Measurements from ENCODE around the gene ADAMTS13. TPM values are rescaled to one million over a fixed set of nuclear protein-coding genes. Genes with fewer than 3 reads are reported as not detected.

Gene ADAMTS13
- total and polyA plus RNA-seq, 11 donors, result 0.64 to 5.8 (median 2.7) TPM

DNA sequence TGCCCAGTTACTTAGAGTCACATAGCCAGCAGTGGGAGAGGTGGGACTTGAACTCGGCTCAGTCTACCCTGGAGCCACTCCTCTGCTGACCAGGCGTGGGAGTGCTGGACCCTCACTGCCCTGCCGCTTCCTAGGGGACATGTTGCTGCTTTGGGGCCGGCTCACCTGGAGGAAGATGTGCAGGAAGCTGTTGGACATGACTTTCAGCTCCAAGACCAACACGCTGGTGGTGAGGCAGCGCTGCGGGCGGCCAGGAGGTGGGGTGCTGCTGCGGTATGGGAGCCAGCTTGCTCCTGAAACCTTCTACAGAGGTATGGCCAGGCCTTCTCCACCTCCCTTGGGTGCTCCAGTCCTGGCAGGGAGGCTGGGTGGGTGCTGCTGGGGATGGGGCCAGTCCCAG, 34.2 kb downstream of the ADAMTS13 start:
- no peak for ATAC-seq

GRCh38 chr9:133457233-133457632, 35.1 kb downstream of the ADAMTS13 start:
- intact Hi-C loops (cut with DNase I), result no loop called here
- TF ChIP-seq CTCF (IDR thresholded peaks at IDR 0.05) (no peak), POLR2A (IDR thresholded peaks at IDR 0.05) (no peak)
- ATAC-seq, result no peak

More for the DNA sequence above, 34.2 kb downstream of the ADAMTS13 start:
- H3K9me3 ChIP-seq, result no peaks in the 10 kb centered on the region
- DNase-seq, result no peak
- TF ChIP-seq POLR2A (IDR thresholded peaks at IDR 0.05) (no peak), CTCF (IDR thresholded peaks at IDR 0.05) (no peak)
- H3K27me3 ChIP-seq, result no peaks in the 10 kb centered on the region
- 93 to 96% (median 94%) methylated on average over 4 to 9 of the region's 9 CpGs for WGBS, 4 donors
- H3K36me3 ChIP-seq, result no peaks in the 10 kb centered on the region
- intact Hi-C loops (cut with DNase I), result no loop called here
- no peak overlapping the region for H3K27ac ChIP-seq
- no peak overlapping the region for H3K4me3 ChIP-seq
- H3K4me1 ChIP-seq, result peaks cover 0 to 21% (median 13%) of the 10 kb centered on the region in 12 donors

GRCh38 chr9:133457748-133458147, 35.6 kb downstream of the ADAMTS13 start:
- WGBS, 4 donors, result 95 to 99% (median 98%) methylated on average over 9 to 11 of the region's 11 CpGs
- intact Hi-C loops (cut with DNase I), result loop anchor here in 2 of 10 donors (2.0 kb wide), 2 partner anchors 21 to 81 kb away; partner anchors contain the start of genes SLC2A6 (in 1 of the 2), STKLD1 (in 1 of the 2) and SURF4 (in 1 of the 2)
- Histone ChIP-seq H3K4me1 (peaks cover 0 to 21% (median 13%) of the 10 kb centered on the region in 12 donors), H3K27me3 (no peaks in the 10 kb centered on the region), H3K4me3 (no peak overlapping the region), H3K9me3 (no peaks in the 10 kb centered on the region), H3K36me3 (no peaks in the 10 kb centered on the region), H3K27ac (no peak overlapping the region)
- ATAC-seq, result no peak
- no peak for TF ChIP-seq CTCF (IDR thresholded peaks at IDR 0.05)
- no peak for TF ChIP-seq POLR2A (IDR thresholded peaks at IDR 0.05)
- DNase-seq, result no peak

More at GRCh38 chr9:133457233-133457632, 35.1 kb downstream of the ADAMTS13 start:
- H3K9me3 ChIP-seq, result no peaks in the 10 kb centered on the region
- peaks cover 0 to 21% (median 13%) of the 10 kb centered on the region in 12 donors for H3K4me1 ChIP-seq
- no peaks in the 10 kb centered on the region for H3K36me3 ChIP-seq
- no peak overlapping the region for H3K27ac ChIP-seq
- no peaks in the 10 kb centered on the region for H3K27me3 ChIP-seq
- DNase-seq, result no peak
- WGBS, 4 donors, result 89 to 91% (median 90%) methylated on average over 10 to 13 of the region's 13 CpGs
- H3K4me3 ChIP-seq, result no peak overlapping the region

GRCh38 chr9:133458643-133459312, 36.6 kb downstream of the ADAMTS13 start:
- H3K9me3 ChIP-seq, result no peaks in the 10 kb centered on the region
- TF ChIP-seq CTCF (IDR thresholded peaks at IDR 0.05), result no peak
- no peak for TF ChIP-seq POLR2A (IDR thresholded peaks at IDR 0.05)
- peak in 1 of 5 donors; percentile 51 for DNase-seq
- H3K27me3 ChIP-seq, result no peaks in the 10 kb centered on the region
- peaks cover 0 to 21% (median 13%) of the 10 kb centered on the region in 12 donors for H3K4me1 ChIP-seq
- peaks cover 0 to 6% (median 0%) of the 10 kb centered on the region in 9 donors for H3K36me3 ChIP-seq
- intact Hi-C loops (cut with DNase I), result loop anchor here in 2 of 10 donors (2.0 kb wide), 2 partner anchors 20 to 82 kb away; partner anchors contain the start of genes SLC2A6 (in 1 of the 2), STKLD1 (in 1 of the 2) and SURF4 (in 1 of the 2)
- peak overlapping the region in 7 of 12 donors; percentile 85 to 94 (median 93) for H3K27ac ChIP-seq
- peak overlapping the region in 11 of 12 donors; percentile 66 to 97 (median 84) for H3K4me3 ChIP-seq
- WGBS, 4 donors, result 70 to 74% (median 71%) methylated on average over 13 to 16 of the region's 16 CpGs
- no peak for ATAC-seq

All from heart left ventricle (tissue), 16 donors.